ENCODE measurements around the gene OR7A5.
A peak's percentile ranks its signal among the peaks of the same experiment; 100 is the strongest.
"Not testable (repeated sequence)": the region's sequence is repeated elsewhere in the genome, so short reads cannot be mapped to it uniquely, and the experiment has no call there.

OR7A5 gene

DNA sequence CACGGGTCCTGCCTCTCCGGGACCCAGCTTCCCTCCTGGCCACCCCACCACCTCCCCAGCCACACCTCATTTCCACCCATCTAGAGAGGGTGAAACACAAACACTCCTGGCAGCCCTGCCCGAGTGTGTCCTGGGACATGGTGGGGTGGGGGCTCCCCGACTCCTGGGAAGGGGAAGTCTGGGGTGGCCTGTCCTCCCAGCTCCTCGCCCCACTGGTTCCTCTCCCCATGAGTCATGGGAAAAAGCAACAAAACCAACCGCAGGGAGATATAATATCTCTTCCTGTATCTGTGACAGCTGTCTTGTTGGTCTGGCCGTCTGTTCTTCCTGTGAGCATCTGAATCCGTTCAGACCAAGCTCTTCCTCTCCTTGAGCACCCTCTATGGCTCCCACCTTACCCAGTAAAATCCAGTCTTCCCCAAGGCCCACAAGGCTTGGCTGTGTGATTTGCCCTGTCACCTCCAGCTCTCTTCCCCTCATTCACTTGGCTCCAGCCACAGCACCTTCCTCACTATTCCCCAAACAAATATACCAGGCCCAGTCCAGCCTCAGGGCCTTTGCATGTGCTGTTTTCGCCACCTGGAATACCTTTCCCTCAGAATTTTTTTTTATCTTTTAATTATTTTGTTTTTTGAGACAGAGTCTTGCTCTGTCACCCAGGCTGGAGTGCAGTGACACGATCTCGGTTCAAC is 49.7 kb downstream of the OR7A5 start:
- DNase-seq (ENCODE audit: insufficient read length, low spot score) = not testable (repeated sequence)

GRCh38 chr19:14784730-14785101 is 50.3 kb downstream of the OR7A5 start:
- FAIRE-seq = peak; percentile 93
- DNase-seq (ENCODE audit: insufficient read length, low spot score) = not testable (repeated sequence)

More for the DNA sequence above, 49.7 kb downstream of the OR7A5 start:
- FAIRE-seq = peak; percentile 66

GRCh38 chr19:14783410-14783998 is 51.5 kb downstream of the OR7A5 start:
- not testable (repeated sequence) for DNase-seq (ENCODE audit: insufficient read length, low spot score); FAIRE-seq

GRCh38 chr19:14782626-14783409 is 52.2 kb downstream of the OR7A5 start:
- FAIRE-seq (no peak), DNase-seq (ENCODE audit: insufficient read length, low spot score) (no peak)

- not testable (repeated sequence) for DNase-seq (ENCODE audit: insufficient read length, low spot score); FAIRE-seq
These were observed 53.1 kb downstream of the OR7A5 start for GRCh38 chr19:14781713-14782536.

DNA sequence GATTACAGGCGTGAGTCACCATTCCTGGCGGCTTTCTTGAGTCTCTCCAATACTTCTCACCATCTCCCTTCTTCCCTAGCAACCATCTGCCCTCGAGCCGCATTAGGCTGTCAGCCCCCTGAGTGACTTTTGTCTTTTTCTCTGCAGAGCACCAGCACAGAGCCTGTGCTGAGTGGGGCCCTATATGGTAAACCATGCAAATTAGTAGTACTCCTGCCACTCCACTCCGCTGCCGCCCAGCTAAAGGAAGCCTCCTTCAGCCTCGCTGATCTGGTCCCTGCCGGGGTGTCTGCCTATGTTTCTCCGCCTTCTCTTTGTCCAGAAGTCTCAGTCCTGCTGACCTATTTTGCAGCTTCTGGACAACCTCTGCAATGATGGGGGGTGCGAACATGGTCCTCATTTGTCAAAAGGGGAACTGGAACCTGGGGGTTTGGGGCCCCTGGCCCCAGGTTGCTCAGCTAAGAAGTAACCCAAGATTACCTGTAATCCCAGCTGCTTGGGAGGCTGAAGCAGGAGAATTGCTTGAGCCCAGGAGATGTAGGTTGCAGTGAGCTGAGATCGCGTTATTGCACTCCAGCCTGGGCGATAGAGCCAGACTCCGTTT is 54.3 kb downstream of the OR7A5 start:
- FAIRE-seq = peak; percentile 72
- not testable (repeated sequence) for DNase-seq (ENCODE audit: insufficient read length, low spot score)

DNA sequence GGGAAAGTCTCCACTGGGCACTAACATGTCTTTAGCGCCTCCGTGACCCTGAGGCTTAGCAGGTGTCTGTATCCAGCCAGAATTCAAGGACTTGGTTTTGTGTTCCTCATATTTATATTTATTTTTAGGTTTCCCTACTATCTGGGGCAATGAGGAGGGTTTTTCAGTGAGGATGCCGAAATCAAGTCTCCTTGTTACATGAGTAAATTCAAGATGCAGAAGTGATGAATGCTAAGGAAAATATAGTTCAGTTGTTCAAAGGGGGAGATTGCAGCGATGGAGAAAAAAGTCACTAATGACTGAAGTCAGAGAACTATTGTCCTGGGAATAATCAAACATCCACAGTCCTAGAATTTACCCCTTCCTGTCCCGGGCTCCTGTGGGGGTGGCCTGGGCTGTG is 55.8 kb downstream of the OR7A5 start:
- FAIRE-seq (no peak), DNase-seq (ENCODE audit: insufficient read length, low spot score) (no peak)

GRCh38 chr19:14778110-14778845 is 56.7 kb downstream of the OR7A5 start, which contains the start of gene ADGRE2:
Gene ADGRE2, minus strand, starts transcription at chr19:14778560. Its CDS starts 1,804 bp downstream, at chr19:14776756.
- not testable (repeated sequence) for FAIRE-seq; DNase-seq (ENCODE audit: insufficient read length, low spot score)

DNA sequence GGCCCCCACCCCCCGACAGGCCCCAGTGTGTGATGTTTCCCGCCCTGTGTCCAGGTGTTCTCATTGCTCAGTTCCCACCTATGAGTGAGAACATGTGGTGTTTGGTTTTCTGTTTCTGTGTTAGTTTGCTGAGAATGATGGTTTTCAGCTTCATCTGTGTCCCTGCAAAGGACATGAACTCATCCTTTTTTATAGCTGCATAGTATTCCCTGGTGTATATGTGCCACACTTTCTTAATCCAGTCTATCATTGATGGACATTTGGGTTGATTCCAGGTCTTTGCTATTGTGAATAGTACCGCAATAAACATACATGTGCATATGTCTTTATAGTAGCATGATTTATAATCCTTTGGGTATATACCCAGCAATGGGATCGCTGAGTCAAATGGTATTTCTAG is 57.3 kb downstream of the OR7A5 start:
- not testable (repeated sequence) for DNase-seq (ENCODE audit: insufficient read length, low spot score); FAIRE-seq
